ENCODE measurements around the gene DOCK7. TPM values are rescaled to one million over a fixed set of nuclear protein-coding genes. Genes with fewer than 3 reads are reported as not detected.

The DOCK7 gene
- total RNA-seq, 1 donor from 2014 or later, result 73.1 TPM

DNA sequence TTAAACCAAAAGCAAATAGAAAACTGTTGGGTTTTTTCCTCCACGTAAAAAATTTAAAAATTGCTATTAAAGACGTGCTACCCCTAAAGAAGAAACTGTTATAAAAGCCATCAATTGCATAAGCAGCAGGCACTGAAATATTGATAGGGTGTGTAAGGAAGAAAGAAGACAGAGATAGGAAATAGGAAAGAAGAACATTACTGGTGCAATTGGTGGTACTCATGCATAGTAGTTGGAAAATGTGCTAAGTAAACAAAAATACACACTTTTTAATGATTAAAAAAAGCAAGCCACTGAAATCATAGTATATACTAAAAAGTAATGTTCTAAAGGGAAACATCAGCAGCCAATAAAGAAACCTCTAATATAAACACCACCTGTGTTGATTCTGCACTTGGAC is 143.6 kb downstream of the DOCK7 start:
- Mint-ChIP-seq H3K4me3 (ENCODE audit: low read depth) (no peak overlapping the region), H3K36me3 (ENCODE audit: insufficient read depth) (peaks cover 5% of the 10 kb centered on the region)
- no peak for TF ChIP-seq CTCF (IDR thresholded peaks at IDR 0.05; ENCODE audit: unreplicated experiment)

DNA sequence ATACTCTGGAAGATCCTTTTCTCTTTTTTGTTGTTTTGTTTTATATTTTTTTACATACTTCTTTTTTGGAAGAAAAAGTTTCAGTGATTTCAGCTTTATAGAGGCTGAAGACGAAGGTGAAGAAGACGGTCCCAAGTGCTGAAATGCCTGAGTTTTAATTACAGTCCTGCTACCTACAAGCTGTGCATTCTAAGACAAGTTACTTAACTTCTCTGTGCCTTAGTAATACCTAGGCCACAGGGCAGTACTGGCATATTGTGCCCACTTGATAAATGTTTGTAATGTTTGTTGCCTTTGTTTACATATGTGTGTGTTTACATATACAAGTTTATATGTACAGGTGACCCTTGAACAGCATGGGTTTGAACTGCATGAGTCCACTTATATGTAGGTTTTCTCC is 147.1 kb downstream of the DOCK7 start:
- peaks cover 7% of the 10 kb centered on the region for H3K36me3 Mint-ChIP-seq (ENCODE audit: insufficient read depth)
- H3K27ac Mint-ChIP-seq, result no peak overlapping the region
- H3K9me3 Mint-ChIP-seq (ENCODE audit: low read depth), result no peaks in the 10 kb centered on the region
- H3K4me1 Mint-ChIP-seq (ENCODE audit: low read depth), result peaks cover 3% of the 10 kb centered on the region
- TF ChIP-seq CTCF (IDR thresholded peaks at IDR 0.05; ENCODE audit: unreplicated experiment), result no peak
- H3K4me3 Mint-ChIP-seq (ENCODE audit: low read depth), result no peak overlapping the region
- DNase-seq (ENCODE audit: low spot score, unreplicated experiment), result no peak
- H3K27me3 Mint-ChIP-seq, result no peaks in the 10 kb centered on the region

More for the DNA sequence above, 143.6 kb downstream of the DOCK7 start:
- Mint-ChIP-seq H3K27me3 (no peaks in the 10 kb centered on the region), H3K27ac (no peak overlapping the region), H3K4me1 (ENCODE audit: low read depth) (peaks cover 4% of the 10 kb centered on the region), H3K9me3 (ENCODE audit: low read depth) (no peaks in the 10 kb centered on the region)
- DNase-seq (ENCODE audit: low spot score, unreplicated experiment), result no peak

GRCh38 chr1:62539028-62539447 is 149.1 kb downstream of the DOCK7 start:
- Mint-ChIP-seq H3K36me3 (ENCODE audit: insufficient read depth) (peaks cover 7% of the 10 kb centered on the region), H3K4me3 (ENCODE audit: low read depth) (no peak overlapping the region), H3K27ac (no peak overlapping the region), H3K27me3 (no peaks in the 10 kb centered on the region), H3K9me3 (ENCODE audit: low read depth) (no peaks in the 10 kb centered on the region), H3K4me1 (ENCODE audit: low read depth) (no peaks in the 10 kb centered on the region)
- DNase-seq (ENCODE audit: low spot score, unreplicated experiment), result no peak
- no peak for TF ChIP-seq CTCF (IDR thresholded peaks at IDR 0.05; ENCODE audit: unreplicated experiment)

- no peak for TF ChIP-seq CTCF (IDR thresholded peaks at IDR 0.05; ENCODE audit: unreplicated experiment)
- peaks cover 7% of the 10 kb centered on the region for H3K36me3 Mint-ChIP-seq (ENCODE audit: insufficient read depth)
- no peaks in the 10 kb centered on the region for H3K27me3 Mint-ChIP-seq
- no peak overlapping the region for H3K27ac Mint-ChIP-seq
- DNase-seq (ENCODE audit: low spot score, unreplicated experiment), result no peak
- no peaks in the 10 kb centered on the region for H3K4me1 Mint-ChIP-seq (ENCODE audit: low read depth)
- H3K9me3 Mint-ChIP-seq (ENCODE audit: low read depth), result no peaks in the 10 kb centered on the region
- H3K4me3 Mint-ChIP-seq (ENCODE audit: low read depth), result no peak overlapping the region
Observed at GRCh38 chr1:62536865-62537264, 151.3 kb downstream of the DOCK7 start.

- peak; percentile 67 for TF ChIP-seq CTCF (IDR thresholded peaks at IDR 0.05; ENCODE audit: unreplicated experiment)
- Mint-ChIP-seq H3K27ac (no peak overlapping the region), H3K4me1 (ENCODE audit: low read depth) (peaks cover 15% of the 10 kb centered on the region), H3K4me3 (ENCODE audit: low read depth) (no peak overlapping the region), H3K27me3 (no peaks in the 10 kb centered on the region), H3K9me3 (ENCODE audit: low read depth) (no peaks in the 10 kb centered on the region), H3K36me3 (ENCODE audit: insufficient read depth) (peaks cover 14% of the 10 kb centered on the region)
- DNase-seq (ENCODE audit: low spot score, unreplicated experiment), result peak; percentile 31
Observed at GRCh38 chr1:62530516-62531154, 157.6 kb downstream of the DOCK7 start.
